ENCODE data around the gene DIRAS1.
"Not testable (repeated sequence)": the region's sequence is repeated elsewhere in the genome, so short reads cannot be mapped to it uniquely, and the experiment has no call there.

The DIRAS1 gene

DNA sequence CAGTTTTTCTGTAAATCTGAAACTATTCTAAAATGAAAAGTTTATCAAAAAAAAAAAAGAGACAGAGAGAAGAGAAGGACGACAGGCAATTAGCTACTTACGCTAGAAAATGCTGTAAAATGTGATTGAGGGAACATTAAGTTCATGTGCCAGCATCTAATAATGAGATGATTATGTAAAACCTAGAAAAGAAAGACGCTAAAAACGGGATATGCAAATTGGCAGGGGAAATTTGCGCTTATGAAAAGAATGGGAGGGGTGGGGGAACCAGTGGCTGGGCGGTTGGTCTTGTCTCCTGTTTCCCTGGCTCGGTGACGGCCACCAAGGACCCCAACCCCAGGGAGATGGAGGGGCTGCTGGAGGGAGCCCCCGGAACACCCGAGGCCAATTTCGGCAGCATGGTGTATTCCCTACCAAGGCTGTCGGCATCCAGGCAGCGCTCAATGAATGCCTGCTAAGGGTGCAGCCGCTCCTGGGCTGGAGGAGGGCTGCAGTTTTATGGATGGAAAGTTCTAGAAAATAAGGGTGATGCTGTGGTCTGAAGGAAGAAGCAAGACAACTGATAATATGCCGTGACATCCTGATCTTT is 52.9 kb downstream of the DIRAS1 start:
- no peaks in the 10 kb centered on the region for H3K9me3 Mint-ChIP-seq
- H3K36me3 Mint-ChIP-seq (ENCODE audit: low read depth), result no peaks in the 10 kb centered on the region
- H3K4me1 Mint-ChIP-seq (ENCODE audit: low read depth), result no peaks in the 10 kb centered on the region
- no peak for DNase-seq
- H3K4me3 Mint-ChIP-seq, result no peak overlapping the region
- no peak overlapping the region for H3K27ac Mint-ChIP-seq
- no peaks in the 10 kb centered on the region for H3K27me3 Mint-ChIP-seq

GRCh38 chr19:2667349-2667748 is 53.8 kb downstream of the DIRAS1 start:
- DNase-seq; H3K4me3 Mint-ChIP-seq; H3K9me3 Mint-ChIP-seq; H3K27ac Mint-ChIP-seq; H3K36me3 Mint-ChIP-seq (ENCODE audit: low read depth); H3K4me1 Mint-ChIP-seq (ENCODE audit: low read depth); H3K27me3 Mint-ChIP-seq: not testable (repeated sequence)

DNA sequence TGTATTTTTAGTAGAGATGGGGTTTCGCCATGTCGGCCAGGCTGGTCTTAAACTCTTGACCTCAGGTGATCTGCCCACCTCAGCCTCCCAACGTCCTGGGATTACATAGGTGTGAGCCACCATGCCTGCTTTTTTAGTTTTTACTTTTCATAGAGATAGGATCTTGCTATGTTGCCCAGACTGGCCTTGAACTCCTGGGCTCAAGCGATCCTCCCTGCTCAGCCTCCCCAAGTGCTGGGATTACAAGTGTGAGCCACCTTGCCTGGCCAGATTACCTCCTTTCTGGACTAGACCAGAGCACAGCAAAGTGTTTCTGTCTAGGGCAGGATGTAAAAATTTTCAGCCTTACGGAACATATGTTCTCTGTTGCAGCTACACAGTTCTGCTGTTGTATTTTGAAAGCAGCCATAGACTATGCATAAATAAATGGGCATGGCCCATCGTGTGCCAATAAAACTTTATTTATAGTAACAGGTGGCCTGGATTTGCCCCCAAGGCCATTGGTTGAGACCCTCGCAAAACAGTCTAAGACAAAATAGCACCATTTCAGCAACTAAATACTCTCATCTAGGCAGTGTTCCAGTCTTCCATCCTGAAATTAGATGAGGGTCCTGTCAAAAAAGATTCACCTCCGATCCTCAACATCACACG is 54.7 kb downstream of the DIRAS1 start:
- Mint-ChIP-seq H3K36me3 (ENCODE audit: low read depth) (no peaks in the 10 kb centered on the region), H3K9me3 (no peaks in the 10 kb centered on the region), H3K27me3 (no peaks in the 10 kb centered on the region), H3K4me3 (no peak overlapping the region), H3K4me1 (ENCODE audit: low read depth) (no peaks in the 10 kb centered on the region), H3K27ac (no peak overlapping the region)
- DNase-seq, result no peak

GRCh38 chr19:2665103-2665502 is 56.1 kb downstream of the DIRAS1 start:
- Mint-ChIP-seq H3K4me3 (no peak overlapping the region), H3K27ac (no peak overlapping the region), H3K36me3 (ENCODE audit: low read depth) (no peaks in the 10 kb centered on the region), H3K27me3 (no peaks in the 10 kb centered on the region), H3K4me1 (ENCODE audit: low read depth) (no peaks in the 10 kb centered on the region), H3K9me3 (no peaks in the 10 kb centered on the region)
- DNase-seq, result no peak
